GM23338 (cell line): ENCODE data around the gene C16orf87.

ENCODE experiments used
- CREB1 ChIP-seq: fragments of 250-450 bp; sonication (Bioruptor Pico); IDR thresholded peaks from 2 replicates; pipeline ENCODE4 v1.5.0; 2020; ENCODE audit warnings: low read depth, mild to moderate bottlenecking, moderate library complexity
- EZH2 ChIP-seq: fragments of 200-600 bp; sonication (generic); IDR thresholded peaks from one replicate; pipeline ENCODE4 v1.8.0; 2017; ENCODE audit warnings: antibody characterized with exemption, mild to moderate bottlenecking, low read depth; ENCODE audit not compliant: unreplicated experiment
- EZH2phosphoT487 ChIP-seq: fragments of 200-600 bp; sonication (generic); IDR thresholded peaks from one replicate; pipeline ENCODE4 v1.8.1; 2018; ENCODE audit warnings: antibody characterized with exemption; ENCODE audit not compliant: unreplicated experiment
- POLR2AphosphoS5 ChIP-seq: IDR thresholded peaks from 2 replicates; pipeline ENCODE4 v1.6.1; 2016; ENCODE audit warnings: antibody characterized with exemption, low read depth
- ZNF331 ChIP-seq: fragments of 250-450 bp; sonication (Bioruptor Pico); IDR thresholded peaks from 2 replicates; pipeline ENCODE4 v1.5.0; 2020; ENCODE audit warnings: low read depth, mild to moderate bottlenecking, moderate library complexity
- TF ChIP-seq, protein P1 (sequence below), 2 experiments: fragments of 200-600 bp in 1 of 2; sonication (generic) in 1 of 2; conservative IDR thresholded peaks; 2 replicates each; pipeline versions ENCODE4 v1.5.1 to v1.6.1; 2016 to 2017; ENCODE audit warnings: antibody characterized with exemption in 2 of 2, low read depth in 2 of 2, mild to moderate bottlenecking in 2 of 2, moderate library complexity in 1 of 2
- TF ChIP-seq, protein P2 (sequence below): fragments of 250-450 bp; sonication (Bioruptor Pico); IDR thresholded peaks from 2 replicates; pipeline ENCODE4 v1.5.0; 2020; ENCODE audit warnings: mild to moderate bottlenecking, moderate library complexity
- TF ChIP-seq, protein P3 (sequence below): IDR thresholded peaks from one replicate; pipeline ENCODE4 v1.6.1; 2018; ENCODE audit warnings: antibody characterized with exemption; ENCODE audit not compliant: unreplicated experiment
- TF ChIP-seq, protein P4 (sequence below): IDR thresholded peaks from 2 replicates; pipeline ENCODE4 v1.6.1; 2016; ENCODE audit warnings: antibody characterized with exemption

DNA sequence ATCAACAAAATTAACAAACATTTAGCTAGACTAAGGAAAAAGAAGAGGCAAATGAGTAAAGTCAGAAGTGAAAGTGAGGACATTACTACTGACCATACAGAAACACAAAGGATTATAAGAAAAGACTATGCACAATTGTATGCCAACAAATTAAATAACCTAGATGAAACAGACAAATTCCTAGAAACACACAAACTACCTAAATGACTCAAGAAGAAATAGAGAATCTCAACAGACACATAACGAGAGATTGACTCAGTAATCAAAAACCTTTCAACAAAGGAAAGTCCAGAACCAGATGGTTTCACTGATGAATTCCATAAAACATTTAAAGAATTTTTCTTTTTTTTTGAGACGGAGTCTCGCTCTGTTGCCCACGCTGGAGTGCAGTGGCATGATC is 47.2 kb downstream of the C16orf87 start:
- TF ChIP-seq, protein P1, sequence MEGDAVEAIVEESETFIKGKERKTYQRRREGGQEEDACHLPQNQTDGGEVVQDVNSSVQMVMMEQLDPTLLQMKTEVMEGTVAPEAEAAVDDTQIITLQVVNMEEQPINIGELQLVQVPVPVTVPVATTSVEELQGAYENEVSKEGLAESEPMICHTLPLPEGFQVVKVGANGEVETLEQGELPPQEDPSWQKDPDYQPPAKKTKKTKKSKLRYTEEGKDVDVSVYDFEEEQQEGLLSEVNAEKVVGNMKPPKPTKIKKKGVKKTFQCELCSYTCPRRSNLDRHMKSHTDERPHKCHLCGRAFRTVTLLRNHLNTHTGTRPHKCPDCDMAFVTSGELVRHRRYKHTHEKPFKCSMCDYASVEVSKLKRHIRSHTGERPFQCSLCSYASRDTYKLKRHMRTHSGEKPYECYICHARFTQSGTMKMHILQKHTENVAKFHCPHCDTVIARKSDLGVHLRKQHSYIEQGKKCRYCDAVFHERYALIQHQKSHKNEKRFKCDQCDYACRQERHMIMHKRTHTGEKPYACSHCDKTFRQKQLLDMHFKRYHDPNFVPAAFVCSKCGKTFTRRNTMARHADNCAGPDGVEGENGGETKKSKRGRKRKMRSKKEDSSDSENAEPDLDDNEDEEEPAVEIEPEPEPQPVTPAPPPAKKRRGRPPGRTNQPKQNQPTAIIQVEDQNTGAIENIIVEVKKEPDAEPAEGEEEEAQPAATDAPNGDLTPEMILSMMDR (conservative IDR thresholded peaks at IDR 0.05; ENCODE audit: low read depth in 2 of 2): no peak
- TF ChIP-seq, protein P2, sequence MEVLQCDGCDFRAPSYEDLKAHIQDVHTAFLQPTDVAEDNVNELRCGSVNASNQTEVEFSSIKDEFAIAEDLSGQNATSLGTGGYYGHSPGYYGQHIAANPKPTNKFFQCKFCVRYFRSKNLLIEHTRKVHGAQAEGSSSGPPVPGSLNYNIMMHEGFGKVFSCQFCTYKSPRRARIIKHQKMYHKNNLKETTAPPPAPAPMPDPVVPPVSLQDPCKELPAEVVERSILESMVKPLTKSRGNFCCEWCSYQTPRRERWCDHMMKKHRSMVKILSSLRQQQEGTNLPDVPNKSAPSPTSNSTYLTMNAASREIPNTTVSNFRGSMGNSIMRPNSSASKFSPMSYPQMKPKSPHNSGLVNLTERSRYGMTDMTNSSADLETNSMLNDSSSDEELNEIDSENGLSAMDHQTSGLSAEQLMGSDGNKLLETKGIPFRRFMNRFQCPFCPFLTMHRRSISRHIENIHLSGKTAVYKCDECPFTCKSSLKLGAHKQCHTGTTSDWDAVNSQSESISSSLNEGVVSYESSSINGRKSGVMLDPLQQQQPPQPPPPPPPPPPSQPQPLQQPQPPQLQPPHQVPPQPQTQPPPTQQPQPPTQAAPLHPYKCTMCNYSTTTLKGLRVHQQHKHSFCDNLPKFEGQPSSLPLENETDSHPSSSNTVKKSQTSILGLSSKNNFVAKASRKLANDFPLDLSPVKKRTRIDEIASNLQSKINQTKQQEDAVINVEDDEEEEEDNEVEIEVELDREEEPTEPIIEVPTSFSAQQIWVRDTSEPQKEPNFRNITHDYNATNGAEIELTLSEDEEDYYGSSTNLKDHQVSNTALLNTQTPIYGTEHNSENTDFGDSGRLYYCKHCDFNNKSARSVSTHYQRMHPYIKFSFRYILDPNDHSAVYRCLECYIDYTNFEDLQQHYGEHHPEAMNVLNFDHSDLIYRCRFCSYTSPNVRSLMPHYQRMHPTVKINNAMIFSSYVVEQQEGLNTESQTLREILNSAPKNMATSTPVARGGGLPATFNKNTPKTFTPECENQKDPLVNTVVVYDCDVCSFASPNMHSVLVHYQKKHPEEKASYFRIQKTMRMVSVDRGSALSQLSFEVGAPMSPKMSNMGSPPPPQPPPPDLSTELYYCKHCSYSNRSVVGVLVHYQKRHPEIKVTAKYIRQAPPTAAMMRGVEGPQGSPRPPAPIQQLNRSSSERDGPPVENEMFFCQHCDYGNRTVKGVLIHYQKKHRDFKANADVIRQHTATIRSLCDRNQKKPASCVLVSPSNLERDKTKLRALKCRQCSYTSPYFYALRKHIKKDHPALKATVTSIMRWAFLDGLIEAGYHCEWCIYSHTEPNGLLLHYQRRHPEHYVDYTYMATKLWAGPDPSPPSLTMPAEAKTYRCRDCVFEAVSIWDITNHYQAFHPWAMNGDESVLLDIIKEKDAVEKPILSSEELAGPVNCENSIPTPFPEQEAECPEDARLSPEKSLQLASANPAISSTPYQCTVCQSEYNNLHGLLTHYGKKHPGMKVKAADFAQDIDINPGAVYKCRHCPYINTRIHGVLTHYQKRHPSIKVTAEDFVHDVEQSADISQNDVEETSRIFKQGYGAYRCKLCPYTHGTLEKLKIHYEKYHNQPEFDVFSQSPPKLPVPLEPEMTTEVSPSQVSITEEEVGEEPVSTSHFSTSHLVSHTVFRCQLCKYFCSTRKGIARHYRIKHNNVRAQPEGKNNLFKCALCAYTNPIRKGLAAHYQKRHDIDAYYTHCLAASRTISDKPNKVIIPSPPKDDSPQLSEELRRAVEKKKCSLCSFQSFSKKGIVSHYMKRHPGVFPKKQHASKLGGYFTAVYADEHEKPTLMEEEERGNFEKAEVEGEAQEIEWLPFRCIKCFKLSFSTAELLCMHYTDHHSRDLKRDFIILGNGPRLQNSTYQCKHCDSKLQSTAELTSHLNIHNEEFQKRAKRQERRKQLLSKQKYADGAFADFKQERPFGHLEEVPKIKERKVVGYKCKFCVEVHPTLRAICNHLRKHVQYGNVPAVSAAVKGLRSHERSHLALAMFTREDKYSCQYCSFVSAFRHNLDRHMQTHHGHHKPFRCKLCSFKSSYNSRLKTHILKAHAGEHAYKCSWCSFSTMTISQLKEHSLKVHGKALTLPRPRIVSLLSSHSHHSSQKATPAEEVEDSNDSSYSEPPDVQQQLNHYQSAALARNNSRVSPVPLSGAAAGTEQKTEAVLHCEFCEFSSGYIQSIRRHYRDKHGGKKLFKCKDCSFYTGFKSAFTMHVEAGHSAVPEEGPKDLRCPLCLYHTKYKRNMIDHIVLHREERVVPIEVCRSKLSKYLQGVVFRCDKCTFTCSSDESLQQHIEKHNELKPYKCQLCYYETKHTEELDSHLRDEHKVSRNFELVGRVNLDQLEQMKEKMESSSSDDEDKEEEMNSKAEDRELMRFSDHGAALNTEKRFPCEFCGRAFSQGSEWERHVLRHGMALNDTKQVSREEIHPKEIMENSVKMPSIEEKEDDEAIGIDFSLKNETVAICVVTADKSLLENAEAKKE: no peak
- no peak for TF ChIP-seq EZH2phosphoT487
- TF ChIP-seq POLR2AphosphoS5: no peak
- no peak for TF ChIP-seq ZNF331
- TF ChIP-seq, protein P3, sequence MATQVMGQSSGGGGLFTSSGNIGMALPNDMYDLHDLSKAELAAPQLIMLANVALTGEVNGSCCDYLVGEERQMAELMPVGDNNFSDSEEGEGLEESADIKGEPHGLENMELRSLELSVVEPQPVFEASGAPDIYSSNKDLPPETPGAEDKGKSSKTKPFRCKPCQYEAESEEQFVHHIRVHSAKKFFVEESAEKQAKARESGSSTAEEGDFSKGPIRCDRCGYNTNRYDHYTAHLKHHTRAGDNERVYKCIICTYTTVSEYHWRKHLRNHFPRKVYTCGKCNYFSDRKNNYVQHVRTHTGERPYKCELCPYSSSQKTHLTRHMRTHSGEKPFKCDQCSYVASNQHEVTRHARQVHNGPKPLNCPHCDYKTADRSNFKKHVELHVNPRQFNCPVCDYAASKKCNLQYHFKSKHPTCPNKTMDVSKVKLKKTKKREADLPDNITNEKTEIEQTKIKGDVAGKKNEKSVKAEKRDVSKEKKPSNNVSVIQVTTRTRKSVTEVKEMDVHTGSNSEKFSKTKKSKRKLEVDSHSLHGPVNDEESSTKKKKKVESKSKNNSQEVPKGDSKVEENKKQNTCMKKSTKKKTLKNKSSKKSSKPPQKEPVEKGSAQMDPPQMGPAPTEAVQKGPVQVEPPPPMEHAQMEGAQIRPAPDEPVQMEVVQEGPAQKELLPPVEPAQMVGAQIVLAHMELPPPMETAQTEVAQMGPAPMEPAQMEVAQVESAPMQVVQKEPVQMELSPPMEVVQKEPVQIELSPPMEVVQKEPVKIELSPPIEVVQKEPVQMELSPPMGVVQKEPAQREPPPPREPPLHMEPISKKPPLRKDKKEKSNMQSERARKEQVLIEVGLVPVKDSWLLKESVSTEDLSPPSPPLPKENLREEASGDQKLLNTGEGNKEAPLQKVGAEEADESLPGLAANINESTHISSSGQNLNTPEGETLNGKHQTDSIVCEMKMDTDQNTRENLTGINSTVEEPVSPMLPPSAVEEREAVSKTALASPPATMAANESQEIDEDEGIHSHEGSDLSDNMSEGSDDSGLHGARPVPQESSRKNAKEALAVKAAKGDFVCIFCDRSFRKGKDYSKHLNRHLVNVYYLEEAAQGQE: no peak
- no peak for TF ChIP-seq EZH2
- no peak for TF ChIP-seq CREB1 (CRISPR knock-in tag)
- TF ChIP-seq, protein P4, sequence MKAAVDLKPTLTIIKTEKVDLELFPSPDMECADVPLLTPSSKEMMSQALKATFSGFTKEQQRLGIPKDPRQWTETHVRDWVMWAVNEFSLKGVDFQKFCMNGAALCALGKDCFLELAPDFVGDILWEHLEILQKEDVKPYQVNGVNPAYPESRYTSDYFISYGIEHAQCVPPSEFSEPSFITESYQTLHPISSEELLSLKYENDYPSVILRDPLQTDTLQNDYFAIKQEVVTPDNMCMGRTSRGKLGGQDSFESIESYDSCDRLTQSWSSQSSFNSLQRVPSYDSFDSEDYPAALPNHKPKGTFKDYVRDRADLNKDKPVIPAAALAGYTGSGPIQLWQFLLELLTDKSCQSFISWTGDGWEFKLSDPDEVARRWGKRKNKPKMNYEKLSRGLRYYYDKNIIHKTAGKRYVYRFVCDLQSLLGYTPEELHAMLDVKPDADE: no peak
